Liver (tissue), 9 donors: ENCODE results near the gene RGS10. TPM values are rescaled to one million over a fixed set of nuclear protein-coding genes. Genes with fewer than 3 reads are reported as not detected.

Source experiments
- DNase-seq: peaks from one replicate; pipeline ENCODE4 v3.0.0-alpha.2; 2017; ENCODE audit warnings: low spot score
- H3K27ac ChIP-seq, 2 donors: one replicate each; pipeline ENCODE4 v1.7.0; 2013; ENCODE audit warnings: inconsistent platforms in 2 of 2, low read length in 2 of 2, control low read depth in 1 of 2, low read depth in 1 of 2, mild to moderate bottlenecking in 1 of 2
- H3K27me3 ChIP-seq, 4 donors: one replicate each; pipeline versions ENCODE4 v1.6.1 to v1.7.0; 2013; ENCODE audit warnings: low read length in 3 of 4, inconsistent platforms in 1 of 4, mild to moderate bottlenecking in 1 of 4, moderate library complexity in 1 of 4; ENCODE audit not compliant: control insufficient read depth in 4 of 4, insufficient read depth in 4 of 4
- H3K36me3 ChIP-seq, 4 donors: one replicate each; pipeline versions ENCODE4 v1.6.1 to v1.7.0; 2013; ENCODE audit warnings: low read length in 3 of 4, mild to moderate bottlenecking in 3 of 4, low read depth in 1 of 4, moderate library complexity in 1 of 4; ENCODE audit not compliant: control insufficient read depth in 4 of 4, insufficient read depth in 3 of 4
- H3K4me1 ChIP-seq, 4 donors: one replicate each; pipeline versions ENCODE4 v1.6.1 to v1.7.0; 2013; ENCODE audit warnings: low read length in 3 of 4, mild to moderate bottlenecking in 3 of 4, moderate library complexity in 1 of 4; ENCODE audit not compliant: control insufficient read depth in 4 of 4, insufficient read depth in 4 of 4
- H3K4me3 ChIP-seq, 3 donors: one replicate each; pipeline versions ENCODE4 v1.6.1 to v1.7.0; 2013; ENCODE audit warnings: low read length in 3 of 3, control low read depth in 1 of 3, low read depth in 1 of 3, mild to moderate bottlenecking in 1 of 3
- H3K9ac ChIP-seq, 2 donors: one replicate each; pipeline ENCODE4 v1.7.0; 2013; ENCODE audit warnings: low read length in 2 of 2, mild to moderate bottlenecking in 2 of 2, moderate library complexity in 2 of 2, control low read depth in 1 of 2, low read depth in 1 of 2
- H3K9me3 ChIP-seq, 4 donors: one replicate each; pipeline versions ENCODE4 v1.6.1 to v1.7.0; 2013; ENCODE audit warnings: low read length in 3 of 4; ENCODE audit not compliant: control insufficient read depth in 4 of 4
- EGR1 ChIP-seq, 2 donors: IDR thresholded peaks; 2 replicates each; pipeline ENCODE4 v1.6.1; 2016 to 2018; ENCODE audit warnings: antibody characterized with exemption in 2 of 2, low read depth in 2 of 2
- FOXA1 ChIP-seq: IDR thresholded peaks from 2 replicates; pipeline ENCODE4 v1.6.1; 2016; ENCODE audit warnings: antibody characterized with exemption
- GABPA ChIP-seq, 2 donors: IDR thresholded peaks in 1 of 2; conservative IDR thresholded peaks in 1 of 2; 2 replicates each; pipeline ENCODE4 v1.6.1; 2016; ENCODE audit warnings: antibody characterized with exemption in 2 of 2, mild to moderate bottlenecking in 1 of 2, moderate library complexity in 1 of 2
- JUND ChIP-seq, 2 donors: IDR thresholded peaks; 2 replicates each; pipeline ENCODE4 v1.6.1; 2016; ENCODE audit warnings: antibody characterized with exemption in 2 of 2
- RAD21 ChIP-seq, 2 donors: IDR thresholded peaks; 2 replicates each; pipeline ENCODE4 v1.6.1; 2016; ENCODE audit warnings: antibody characterized with exemption in 2 of 2, mild to moderate bottlenecking in 2 of 2
- RXRA ChIP-seq, 2 donors: IDR thresholded peaks; 2 replicates each; pipeline ENCODE4 v1.6.1; 2017 to 2018; ENCODE audit warnings: antibody characterized with exemption in 2 of 2, mild to moderate bottlenecking in 1 of 2
- SP1 ChIP-seq: IDR thresholded peaks from 2 replicates; pipeline ENCODE4 v1.6.1; 2018; ENCODE audit warnings: antibody characterized with exemption, mild to moderate bottlenecking
- WGBS: extraction: QIAGEN DNeasy Blood & Tissue Kit; methylation state at CpG from one replicate; pipeline ENCODE4 v1.1.7; 2013; 5-methylcytosine and 5-hydroxymethylcytosine counted together
- polyA plus RNA-seq, 2 donors: library from polyadenylated mRNA; stranded (reverse) in 1 of 2; unstranded in 1 of 2; fragments of 200-250 nt in 1 of 2; fragments of >200 nt in 1 of 2; fragmentation: Nextera tagmentation in 1 of 2; extraction: Ambion mirVana in 1 of 2; gene quantifications; one replicate each; pipeline versions ENCODE4 v1.2.1 to v1.2.3, GENCODE V29; 2013 to 2015
- total RNA-seq, 2 donors: library from RNA; depleted of rRNA; stranded (reverse); fragments of >200 nt; gene quantifications; one replicate each; pipeline ENCODE4 v1.2.3, GENCODE V29; 2014
- TF ChIP-seq, protein P1 (sequence below): IDR thresholded peaks from 2 replicates; pipeline ENCODE4 v1.6.1; 2016; ENCODE audit warnings: antibody characterized with exemption
- TF ChIP-seq, protein P2 (sequence below): IDR thresholded peaks from 2 replicates; pipeline ENCODE4 v1.6.1; 2016; ENCODE audit warnings: antibody characterized with exemption
- TF ChIP-seq, protein P3 (sequence below): fragments of 150-350 bp; IDR thresholded peaks from 2 replicates; pipeline ENCODE4 v1.5.1; 2017; ENCODE audit warnings: improper control_type of control experiment, low read depth, low read length; ENCODE audit not compliant: missing input control
- TF ChIP-seq, protein P4 (sequence below): IDR thresholded peaks from 2 replicates; pipeline ENCODE4 v1.6.1; 2016; ENCODE audit warnings: antibody characterized with exemption, mild to moderate bottlenecking
- donor health status: healthy.
- donor health status: healthy.
- donor health status: healthy.
- donor health status: healthy.
- donor health status: healthy.

Gene RGS10
- total and polyA plus RNA-seq, 4 donors: 1.8 to 51.9 (median 2.2) TPM

DNA sequence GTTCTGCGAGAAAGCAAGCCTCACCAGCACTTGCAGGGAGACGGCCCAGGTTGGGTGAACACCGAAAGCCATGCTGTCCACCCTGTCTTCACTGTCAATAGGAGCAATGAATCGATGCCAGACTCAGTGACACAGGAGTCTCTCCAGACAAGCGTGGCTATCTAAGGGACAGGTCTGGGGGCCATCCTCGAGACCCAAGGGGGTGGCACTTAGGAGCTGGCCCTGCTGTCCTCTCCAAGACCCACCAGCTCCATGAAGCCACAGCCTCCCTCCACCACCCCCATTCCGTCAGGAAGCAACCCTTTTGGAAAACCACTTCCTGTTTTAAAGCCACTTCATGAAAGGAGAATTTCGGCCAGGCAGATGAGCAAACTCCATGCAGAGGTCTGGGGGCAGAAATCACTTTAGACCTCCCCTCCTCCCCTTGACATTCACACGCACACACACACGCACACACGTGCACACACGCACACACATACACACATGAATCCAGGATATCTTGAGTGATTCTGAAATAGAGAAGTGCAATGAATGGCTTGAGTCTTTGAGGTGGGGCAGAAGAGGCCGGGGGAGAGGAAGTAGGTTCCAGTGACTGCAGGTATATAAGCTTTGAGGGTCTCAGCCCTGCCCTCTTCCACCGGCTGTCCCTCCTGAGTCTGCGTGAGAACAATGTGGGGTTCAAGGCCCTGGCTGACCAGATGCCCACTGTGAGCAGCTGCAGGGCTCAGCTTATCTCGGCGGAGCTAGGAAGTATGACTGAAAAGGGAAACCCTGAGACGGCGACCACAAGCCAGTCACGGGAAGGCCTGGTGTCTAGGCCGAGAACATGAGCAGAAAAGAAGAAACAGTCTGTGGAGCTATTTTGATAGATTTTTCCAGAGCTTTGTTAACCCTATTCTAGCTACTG is 25.0 kb downstream of the RGS10 start:
- Histone ChIP-seq H3K27ac (peak overlapping the region; percentile 27 to 36), H3K9me3 (no peaks in the 10 kb centered on the region), H3K4me3 (no peak overlapping the region), H3K27me3 (no peaks in the 10 kb centered on the region), H3K36me3 (no peaks in the 10 kb centered on the region), H3K9ac (no peak overlapping the region), H3K4me1 (peaks cover 0 to 3% (median 0%) of the 10 kb centered on the region in 4 donors)
- 71% methylated on average over 21 of the region's 21 CpGs for WGBS
- no peak for DNase-seq
- no peak for TF ChIP-seq FOXA1
- TF ChIP-seq, protein P1, sequence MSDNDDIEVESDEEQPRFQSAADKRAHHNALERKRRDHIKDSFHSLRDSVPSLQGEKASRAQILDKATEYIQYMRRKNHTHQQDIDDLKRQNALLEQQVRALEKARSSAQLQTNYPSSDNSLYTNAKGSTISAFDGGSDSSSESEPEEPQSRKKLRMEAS: no peak
- no peak for TF ChIP-seq GABPA (IDR thresholded peaks at IDR 0.05 in 1 of 2, conservative IDR thresholded peaks at IDR 0.05 in 1 of 2)
- TF ChIP-seq EGR1 (IDR thresholded peaks at IDR 0.05; ENCODE audit: low read depth in 2 of 2): no peak
- TF ChIP-seq SP1: no peak
- TF ChIP-seq RXRA (IDR thresholded peaks at IDR 0.05): no peak
- TF ChIP-seq, protein P2, sequence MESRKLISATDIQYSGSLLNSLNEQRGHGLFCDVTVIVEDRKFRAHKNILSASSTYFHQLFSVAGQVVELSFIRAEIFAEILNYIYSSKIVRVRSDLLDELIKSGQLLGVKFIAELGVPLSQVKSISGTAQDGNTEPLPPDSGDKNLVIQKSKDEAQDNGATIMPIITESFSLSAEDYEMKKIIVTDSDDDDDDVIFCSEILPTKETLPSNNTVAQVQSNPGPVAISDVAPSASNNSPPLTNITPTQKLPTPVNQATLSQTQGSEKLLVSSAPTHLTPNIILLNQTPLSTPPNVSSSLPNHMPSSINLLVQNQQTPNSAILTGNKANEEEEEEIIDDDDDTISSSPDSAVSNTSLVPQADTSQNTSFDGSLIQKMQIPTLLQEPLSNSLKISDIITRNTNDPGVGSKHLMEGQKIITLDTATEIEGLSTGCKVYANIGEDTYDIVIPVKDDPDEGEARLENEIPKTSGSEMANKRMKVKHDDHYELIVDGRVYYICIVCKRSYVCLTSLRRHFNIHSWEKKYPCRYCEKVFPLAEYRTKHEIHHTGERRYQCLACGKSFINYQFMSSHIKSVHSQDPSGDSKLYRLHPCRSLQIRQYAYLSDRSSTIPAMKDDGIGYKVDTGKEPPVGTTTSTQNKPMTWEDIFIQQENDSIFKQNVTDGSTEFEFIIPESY: no peak
- no peak for TF ChIP-seq RAD21 (IDR thresholded peaks at IDR 0.05)
- no peak for TF ChIP-seq JUND (IDR thresholded peaks at IDR 0.05)
- TF ChIP-seq, protein P3, sequence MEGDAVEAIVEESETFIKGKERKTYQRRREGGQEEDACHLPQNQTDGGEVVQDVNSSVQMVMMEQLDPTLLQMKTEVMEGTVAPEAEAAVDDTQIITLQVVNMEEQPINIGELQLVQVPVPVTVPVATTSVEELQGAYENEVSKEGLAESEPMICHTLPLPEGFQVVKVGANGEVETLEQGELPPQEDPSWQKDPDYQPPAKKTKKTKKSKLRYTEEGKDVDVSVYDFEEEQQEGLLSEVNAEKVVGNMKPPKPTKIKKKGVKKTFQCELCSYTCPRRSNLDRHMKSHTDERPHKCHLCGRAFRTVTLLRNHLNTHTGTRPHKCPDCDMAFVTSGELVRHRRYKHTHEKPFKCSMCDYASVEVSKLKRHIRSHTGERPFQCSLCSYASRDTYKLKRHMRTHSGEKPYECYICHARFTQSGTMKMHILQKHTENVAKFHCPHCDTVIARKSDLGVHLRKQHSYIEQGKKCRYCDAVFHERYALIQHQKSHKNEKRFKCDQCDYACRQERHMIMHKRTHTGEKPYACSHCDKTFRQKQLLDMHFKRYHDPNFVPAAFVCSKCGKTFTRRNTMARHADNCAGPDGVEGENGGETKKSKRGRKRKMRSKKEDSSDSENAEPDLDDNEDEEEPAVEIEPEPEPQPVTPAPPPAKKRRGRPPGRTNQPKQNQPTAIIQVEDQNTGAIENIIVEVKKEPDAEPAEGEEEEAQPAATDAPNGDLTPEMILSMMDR: no peak
- TF ChIP-seq, protein P4, sequence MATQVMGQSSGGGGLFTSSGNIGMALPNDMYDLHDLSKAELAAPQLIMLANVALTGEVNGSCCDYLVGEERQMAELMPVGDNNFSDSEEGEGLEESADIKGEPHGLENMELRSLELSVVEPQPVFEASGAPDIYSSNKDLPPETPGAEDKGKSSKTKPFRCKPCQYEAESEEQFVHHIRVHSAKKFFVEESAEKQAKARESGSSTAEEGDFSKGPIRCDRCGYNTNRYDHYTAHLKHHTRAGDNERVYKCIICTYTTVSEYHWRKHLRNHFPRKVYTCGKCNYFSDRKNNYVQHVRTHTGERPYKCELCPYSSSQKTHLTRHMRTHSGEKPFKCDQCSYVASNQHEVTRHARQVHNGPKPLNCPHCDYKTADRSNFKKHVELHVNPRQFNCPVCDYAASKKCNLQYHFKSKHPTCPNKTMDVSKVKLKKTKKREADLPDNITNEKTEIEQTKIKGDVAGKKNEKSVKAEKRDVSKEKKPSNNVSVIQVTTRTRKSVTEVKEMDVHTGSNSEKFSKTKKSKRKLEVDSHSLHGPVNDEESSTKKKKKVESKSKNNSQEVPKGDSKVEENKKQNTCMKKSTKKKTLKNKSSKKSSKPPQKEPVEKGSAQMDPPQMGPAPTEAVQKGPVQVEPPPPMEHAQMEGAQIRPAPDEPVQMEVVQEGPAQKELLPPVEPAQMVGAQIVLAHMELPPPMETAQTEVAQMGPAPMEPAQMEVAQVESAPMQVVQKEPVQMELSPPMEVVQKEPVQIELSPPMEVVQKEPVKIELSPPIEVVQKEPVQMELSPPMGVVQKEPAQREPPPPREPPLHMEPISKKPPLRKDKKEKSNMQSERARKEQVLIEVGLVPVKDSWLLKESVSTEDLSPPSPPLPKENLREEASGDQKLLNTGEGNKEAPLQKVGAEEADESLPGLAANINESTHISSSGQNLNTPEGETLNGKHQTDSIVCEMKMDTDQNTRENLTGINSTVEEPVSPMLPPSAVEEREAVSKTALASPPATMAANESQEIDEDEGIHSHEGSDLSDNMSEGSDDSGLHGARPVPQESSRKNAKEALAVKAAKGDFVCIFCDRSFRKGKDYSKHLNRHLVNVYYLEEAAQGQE: no peak
